Tibial artery (tissue), 4 donors: ENCODE data around the gene OR2T33.
"Not testable (repeated sequence)": the region's sequence is repeated elsewhere in the genome, so short reads cannot be mapped to it uniquely, and the experiment has no call there.

ENCODE experiments used
- DNase-seq, 2 donors: peaks; one replicate each; pipeline ENCODE4 v3.0.0-alpha.2; 2019
- H3K27ac ChIP-seq, 2 donors: fragments of 200-600 bp; sonication (generic) in 1 of 2; 1 replicate in 1 of 2; 2 replicates in 1 of 2; pipeline ENCODE4 v1.5.1; 2018 to 2019; ENCODE audit warnings: mild to moderate bottlenecking in 1 of 2
- H3K27me3 ChIP-seq, 2 donors: fragments of 200-600 bp; sonication (generic) in 1 of 2; one replicate each; pipeline versions ENCODE4 v1.5.1 to v1.6.0; 2016 to 2019
- H3K36me3 ChIP-seq, 3 donors: fragments of 200-600 bp; sonication (generic) in 2 of 3; one replicate each; pipeline ENCODE4 v1.5.1; 2016 to 2019; ENCODE audit warnings: mild to moderate bottlenecking in 2 of 3
- H3K4me1 ChIP-seq, 4 donors: fragments of 200-600 bp; sonication (generic) in 2 of 4; 1 replicate in 3 of 4; 2 replicates in 1 of 4; pipeline ENCODE4 v1.5.1; 2016 to 2019
- H3K4me3 ChIP-seq, 2 donors: fragments of 200-600 bp; sonication (generic) in 1 of 2; 1 replicate in 1 of 2; 2 replicates in 1 of 2; pipeline ENCODE4 v1.5.1; 2018 to 2019; ENCODE audit warnings: mild to moderate bottlenecking in 2 of 2
- H3K9me3 ChIP-seq, 3 donors: fragments of 200-600 bp; sonication (generic) in 1 of 3; one replicate each; pipeline ENCODE4 v1.5.1; 2016 to 2019
- intact Hi-C: fragments of 100-400 bp; cut with DNase I; formaldehyde crosslinking; loops from one replicate; pipeline ENCODE4 v1.15.0; 2023; ENCODE audit warnings: low total_unique reads
- TF ChIP-seq, protein P1 (sequence below), 2 experiments: fragments of 200-600 bp in 1 of 2; fragments of 450-650 bp in 1 of 2; IDR thresholded peaks; one replicate each; pipeline ENCODE4 v1.5.1; 2017 to 2019; ENCODE audit warnings: antibody characterized with exemption in 2 of 2, mild to moderate bottlenecking in 1 of 2, moderate library complexity in 1 of 2

The OR2T33 gene, protein sequence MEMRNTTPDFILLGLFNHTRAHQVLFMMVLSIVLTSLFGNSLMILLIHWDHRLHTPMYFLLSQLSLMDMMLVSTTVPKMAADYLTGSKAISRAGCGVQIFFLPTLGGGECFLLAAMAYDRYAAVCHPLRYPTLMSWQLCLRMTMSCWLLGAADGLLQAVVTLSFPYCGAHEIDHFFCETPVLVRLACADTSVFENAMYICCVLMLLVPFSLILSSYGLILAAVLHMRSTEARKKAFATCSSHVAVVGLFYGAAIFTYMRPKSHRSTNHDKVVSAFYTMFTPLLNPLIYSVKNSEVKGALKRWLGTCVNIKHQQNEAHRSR

DNA sequence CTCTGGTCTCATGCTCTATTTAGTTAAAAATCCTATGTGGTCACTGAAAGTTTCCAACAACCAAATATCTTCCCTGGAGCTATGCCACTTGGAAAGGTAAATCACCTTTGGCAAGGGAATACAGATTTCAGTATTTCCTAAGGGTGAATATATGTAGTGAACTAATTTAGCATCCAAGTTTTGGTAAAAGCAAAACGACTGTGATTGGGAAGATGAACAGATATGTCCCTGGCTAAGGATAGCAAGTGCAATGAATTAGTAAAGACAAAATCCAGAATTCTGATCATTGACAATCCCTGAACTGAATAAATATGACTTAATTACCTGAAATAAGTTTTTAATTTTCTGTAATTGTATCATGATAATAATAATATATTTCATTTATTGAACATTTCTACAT is at the start of gene OR2T33:
TSS of gene OR2T33 (minus strand) at position 101 of the 400 bp plus-strand sequence. CDS start 4,162 bp downstream, outside the sequence.
- Histone ChIP-seq H3K27ac (no peak within 1 kb of the TSS), H3K9me3 (peaks cover 0 to 3% (median 0%) of the 10 kb centered on the region in 3 donors), H3K36me3 (no peaks in the 10 kb centered on the region), H3K27me3 (no peaks in the 10 kb centered on the region), H3K4me1 (no peaks in the 10 kb centered on the region), H3K4me3 (no peak within 1 kb of the TSS)
- TF ChIP-seq, protein P1, sequence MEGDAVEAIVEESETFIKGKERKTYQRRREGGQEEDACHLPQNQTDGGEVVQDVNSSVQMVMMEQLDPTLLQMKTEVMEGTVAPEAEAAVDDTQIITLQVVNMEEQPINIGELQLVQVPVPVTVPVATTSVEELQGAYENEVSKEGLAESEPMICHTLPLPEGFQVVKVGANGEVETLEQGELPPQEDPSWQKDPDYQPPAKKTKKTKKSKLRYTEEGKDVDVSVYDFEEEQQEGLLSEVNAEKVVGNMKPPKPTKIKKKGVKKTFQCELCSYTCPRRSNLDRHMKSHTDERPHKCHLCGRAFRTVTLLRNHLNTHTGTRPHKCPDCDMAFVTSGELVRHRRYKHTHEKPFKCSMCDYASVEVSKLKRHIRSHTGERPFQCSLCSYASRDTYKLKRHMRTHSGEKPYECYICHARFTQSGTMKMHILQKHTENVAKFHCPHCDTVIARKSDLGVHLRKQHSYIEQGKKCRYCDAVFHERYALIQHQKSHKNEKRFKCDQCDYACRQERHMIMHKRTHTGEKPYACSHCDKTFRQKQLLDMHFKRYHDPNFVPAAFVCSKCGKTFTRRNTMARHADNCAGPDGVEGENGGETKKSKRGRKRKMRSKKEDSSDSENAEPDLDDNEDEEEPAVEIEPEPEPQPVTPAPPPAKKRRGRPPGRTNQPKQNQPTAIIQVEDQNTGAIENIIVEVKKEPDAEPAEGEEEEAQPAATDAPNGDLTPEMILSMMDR (IDR thresholded peaks at IDR 0.05): no peak
- DNase-seq: no peak
- intact Hi-C loops: no loop called here

DNA sequence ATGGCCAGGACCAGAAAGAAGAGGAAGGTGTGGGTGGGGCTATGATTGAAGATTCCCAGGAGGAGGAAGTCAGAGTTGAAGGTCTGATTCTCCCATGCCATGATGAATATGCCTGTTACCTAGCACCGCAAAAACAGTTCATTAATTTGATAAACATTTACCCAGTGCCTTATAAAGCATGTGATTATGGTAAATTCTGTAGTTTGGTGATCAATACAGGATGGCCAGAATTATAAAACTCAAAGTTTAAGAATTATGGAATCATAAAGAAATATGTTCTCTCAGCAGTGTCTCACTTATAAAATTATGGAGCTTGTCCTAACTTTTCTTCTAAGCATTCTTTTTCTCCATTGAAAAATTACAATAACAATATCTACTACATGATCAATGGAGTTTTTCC is 46.7 kb upstream of the OR2T33 start, which contains the start of gene OR2M7:
TSS of gene OR2M7 (minus strand) at position 101 of the 400 bp plus-strand sequence. CDS start at position 101, 0 bp downstream.
- Histone ChIP-seq H3K9me3 (no peaks in the 10 kb centered on the region), H3K4me3 (no peak within 1 kb of the TSS), H3K4me1 (no peaks in the 10 kb centered on the region), H3K27ac (no peak within 1 kb of the TSS), H3K36me3 (no peaks in the 10 kb centered on the region), H3K27me3 (no peaks in the 10 kb centered on the region)
- no peak for DNase-seq
- intact Hi-C loops: no loop called here
- TF ChIP-seq, protein P1 (IDR thresholded peaks at IDR 0.05): no peak

DNA sequence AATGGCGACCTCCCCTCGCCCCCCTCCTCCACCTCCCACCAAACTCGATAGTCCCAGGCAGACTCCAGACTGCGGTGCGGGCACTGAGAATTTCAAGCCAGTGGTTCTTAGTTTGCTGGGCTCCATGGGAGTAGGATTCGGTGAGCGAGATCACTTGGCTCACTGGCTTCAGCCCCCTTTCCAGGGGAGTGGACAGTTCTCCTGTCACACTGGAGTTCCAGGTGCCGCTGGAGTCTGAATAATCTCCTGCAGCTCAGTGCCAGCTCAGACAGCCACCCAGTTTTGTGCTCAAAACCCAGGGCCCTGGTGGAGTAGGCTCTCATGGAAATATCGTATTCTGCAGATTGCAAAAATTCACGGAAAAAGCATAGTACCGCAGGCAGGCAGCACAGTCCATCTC is 39.0 kb upstream of the OR2T33 start:
- no peaks in the 10 kb centered on the region for H3K4me1 ChIP-seq
- no peaks in the 10 kb centered on the region for H3K36me3 ChIP-seq
- no peaks in the 10 kb centered on the region for H3K27me3 ChIP-seq
- intact Hi-C loops: no loop called here
- H3K4me3 ChIP-seq: no peak overlapping the region
- TF ChIP-seq, protein P1 (IDR thresholded peaks at IDR 0.05): no peak
- H3K27ac ChIP-seq: no peak overlapping the region
- H3K9me3 ChIP-seq: no peaks in the 10 kb centered on the region
- DNase-seq: no peak

DNA sequence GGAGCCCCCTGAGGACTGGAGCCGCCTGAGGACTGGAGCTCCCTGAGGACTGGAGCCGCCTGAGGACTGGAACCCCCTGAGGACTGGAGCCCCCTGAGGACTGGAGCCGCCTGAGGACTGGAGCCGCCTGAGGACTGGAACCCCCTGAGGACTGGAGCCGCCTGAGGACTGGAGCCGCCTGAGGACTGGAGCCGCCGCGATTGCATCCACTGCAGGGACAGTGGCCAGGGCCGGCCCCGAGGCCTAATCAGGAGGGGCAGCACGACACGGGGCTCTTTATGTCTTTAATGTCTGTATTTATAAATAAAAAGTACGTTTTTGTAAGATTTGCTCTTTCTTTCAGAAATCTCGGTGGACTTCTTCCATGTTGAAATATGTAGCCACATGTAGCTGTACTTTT is 29.0 kb upstream of the OR2T33 start:
- H3K4me3 ChIP-seq, H3K36me3 ChIP-seq, DNase-seq, H3K27me3 ChIP-seq, H3K9me3 ChIP-seq, intact Hi-C loops, H3K4me1 ChIP-seq, H3K27ac ChIP-seq: not testable (repeated sequence)

DNA sequence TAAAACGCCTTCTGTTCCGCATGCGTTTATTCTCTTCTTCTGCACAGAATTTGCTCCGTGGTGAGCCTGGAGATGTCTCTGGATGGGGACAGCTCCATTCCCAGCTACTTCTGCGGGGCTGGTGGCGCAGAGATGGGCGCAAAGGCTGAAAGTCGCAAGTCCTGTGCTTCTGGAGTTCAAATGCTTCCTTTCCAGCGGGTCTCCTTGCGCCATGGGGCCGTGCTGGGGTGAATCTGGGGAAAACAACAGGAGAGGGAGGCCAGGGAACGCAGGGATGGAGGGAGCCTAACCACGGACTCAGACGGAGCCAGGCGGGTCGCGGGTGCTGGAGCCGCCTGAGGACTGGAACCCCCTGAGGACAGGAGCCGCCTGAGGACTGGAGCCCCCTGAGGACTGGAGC is 28.3 kb upstream of the OR2T33 start:
- TF ChIP-seq, protein P1 (IDR thresholded peaks at IDR 0.05): no peak

DNA sequence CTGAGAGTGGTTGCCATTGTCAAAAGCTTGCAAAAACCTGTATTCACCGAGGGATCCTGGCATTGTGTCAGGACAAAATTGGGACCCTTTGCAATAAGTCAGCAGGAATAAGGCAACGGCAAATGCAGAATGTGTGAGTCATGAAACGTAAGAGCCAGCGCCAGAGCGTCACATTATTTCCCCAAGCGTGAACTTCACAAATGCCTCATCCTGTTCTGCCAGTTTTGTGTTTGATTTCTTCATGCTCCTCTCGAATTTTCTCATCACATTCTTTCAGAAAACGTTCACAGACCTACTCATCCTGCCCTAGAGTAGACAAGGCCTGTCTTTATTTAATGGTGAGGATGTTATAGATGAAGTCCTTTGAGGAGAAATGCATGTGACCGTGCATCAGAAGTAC is 27.9 kb upstream of the OR2T33 start:
- H3K4me3 ChIP-seq, H3K4me1 ChIP-seq, H3K27ac ChIP-seq, intact Hi-C loops, DNase-seq, H3K9me3 ChIP-seq, H3K36me3 ChIP-seq, H3K27me3 ChIP-seq: not testable (repeated sequence)

More for the DNA sequence above, 28.3 kb upstream of the OR2T33 start:
- no peak overlapping the region for H3K4me3 ChIP-seq
- H3K9me3 ChIP-seq: no peaks in the 10 kb centered on the region
- H3K27ac ChIP-seq: no peak overlapping the region
- intact Hi-C loops: no loop called here
- H3K4me1 ChIP-seq: no peaks in the 10 kb centered on the region
- no peak for DNase-seq
- no peaks in the 10 kb centered on the region for H3K36me3 ChIP-seq
- H3K27me3 ChIP-seq: no peaks in the 10 kb centered on the region
